Measurements from ENCODE around the gene CCDC91.

- no peak for TF ChIP-seq CTCF (IDR thresholded peaks at IDR 0.05; ENCODE audit: insufficient read depth, low read length)
- no peak for TF ChIP-seq REST (IDR thresholded peaks at IDR 0.05; ENCODE audit: insufficient replicate concordance, low read depth)
These were observed 177.1 kb downstream of the CCDC91 start for GRCh38 chr12:28367326-28367725.
